Measurements from ENCODE around the gene AIRE.

DNA sequence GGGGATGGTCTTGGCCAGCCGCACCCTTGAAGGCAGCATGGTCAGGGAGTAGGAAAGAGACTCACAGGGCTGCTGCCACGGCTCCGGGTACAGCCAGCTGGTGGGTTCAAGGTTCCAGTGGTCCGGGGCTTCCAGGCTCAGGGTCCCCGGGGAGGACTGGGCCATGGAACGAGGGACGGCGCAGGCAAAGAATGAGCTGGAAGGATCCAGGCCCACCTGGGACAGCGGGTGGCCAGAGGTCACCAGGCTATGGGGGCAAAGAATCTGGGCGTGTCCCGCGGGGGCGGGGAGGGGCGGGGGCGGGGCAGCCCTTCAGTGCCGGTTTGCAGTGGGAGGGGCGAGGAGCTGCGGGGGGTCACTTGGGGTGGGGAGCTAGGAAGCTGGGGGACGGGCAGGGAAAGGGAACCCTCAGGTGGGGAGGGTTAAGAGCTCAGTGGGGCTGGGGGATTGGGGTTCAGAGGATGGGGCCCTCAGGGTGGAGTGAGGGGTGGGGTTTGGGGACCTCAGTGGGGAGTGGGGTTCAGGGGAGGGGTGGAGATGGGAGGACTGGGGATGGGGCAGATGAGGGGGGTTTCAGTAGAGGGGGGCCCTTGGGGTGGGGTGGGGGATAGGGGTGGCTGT lies 23.9 kb upstream of the AIRE start, which contains the start of gene DNMT3L:
- TF ChIP-seq, protein P1, sequence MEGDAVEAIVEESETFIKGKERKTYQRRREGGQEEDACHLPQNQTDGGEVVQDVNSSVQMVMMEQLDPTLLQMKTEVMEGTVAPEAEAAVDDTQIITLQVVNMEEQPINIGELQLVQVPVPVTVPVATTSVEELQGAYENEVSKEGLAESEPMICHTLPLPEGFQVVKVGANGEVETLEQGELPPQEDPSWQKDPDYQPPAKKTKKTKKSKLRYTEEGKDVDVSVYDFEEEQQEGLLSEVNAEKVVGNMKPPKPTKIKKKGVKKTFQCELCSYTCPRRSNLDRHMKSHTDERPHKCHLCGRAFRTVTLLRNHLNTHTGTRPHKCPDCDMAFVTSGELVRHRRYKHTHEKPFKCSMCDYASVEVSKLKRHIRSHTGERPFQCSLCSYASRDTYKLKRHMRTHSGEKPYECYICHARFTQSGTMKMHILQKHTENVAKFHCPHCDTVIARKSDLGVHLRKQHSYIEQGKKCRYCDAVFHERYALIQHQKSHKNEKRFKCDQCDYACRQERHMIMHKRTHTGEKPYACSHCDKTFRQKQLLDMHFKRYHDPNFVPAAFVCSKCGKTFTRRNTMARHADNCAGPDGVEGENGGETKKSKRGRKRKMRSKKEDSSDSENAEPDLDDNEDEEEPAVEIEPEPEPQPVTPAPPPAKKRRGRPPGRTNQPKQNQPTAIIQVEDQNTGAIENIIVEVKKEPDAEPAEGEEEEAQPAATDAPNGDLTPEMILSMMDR (IDR thresholded peaks at IDR 0.05) = no peak
- TF ChIP-seq POLR2A (IDR thresholded peaks at IDR 0.05) = no peak
- no peak for TF ChIP-seq EP300 (IDR thresholded peaks at IDR 0.05)

Measured in tibial nerve (tissue), 4 donors.